ENCODE measurements around the gene LRP1.

LRP1 gene

DNA sequence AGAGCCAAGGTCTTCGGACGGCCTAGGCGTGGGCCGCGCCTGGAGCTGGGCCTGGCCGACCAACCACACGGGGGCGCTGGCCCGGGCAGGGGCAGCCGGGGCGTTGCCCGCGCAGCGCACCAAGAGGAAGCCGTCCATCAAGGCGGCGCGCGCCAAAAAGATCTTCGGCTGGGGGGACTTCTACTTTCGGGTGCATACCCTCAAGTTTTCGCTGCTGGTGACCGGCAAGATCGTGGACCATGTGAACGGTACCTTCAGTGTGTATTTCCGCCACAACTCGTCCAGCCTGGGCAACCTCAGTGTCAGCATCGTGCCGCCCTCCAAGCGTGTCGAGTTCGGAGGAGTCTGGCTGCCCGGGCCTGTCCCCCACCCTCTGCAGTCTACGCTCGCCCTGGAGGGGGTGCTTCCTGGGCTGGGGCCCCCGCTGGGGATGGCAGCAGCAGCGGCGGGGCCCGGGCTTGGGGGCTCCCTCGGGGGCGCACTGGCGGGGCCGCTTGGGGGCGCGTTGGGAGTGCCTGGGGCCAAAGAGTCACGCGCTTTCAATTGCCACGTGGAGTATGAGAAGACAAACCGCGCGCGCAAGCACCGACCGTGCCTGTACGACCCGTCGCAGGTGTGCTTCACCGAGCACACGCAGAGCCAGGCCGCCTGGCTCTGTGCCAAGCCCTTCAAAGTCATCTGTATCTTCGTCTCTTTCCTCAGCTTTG lies 96.8 kb downstream of the LRP1 start:
- Histone ChIP-seq H3K79me2 (ENCODE audit: low read length) (peaks cover 7% of the 10 kb centered on the region), H4K20me1 (ENCODE audit: insufficient read depth, low read length) (no peaks in the 10 kb centered on the region), H3K36me3 (replicated peaks; ENCODE audit: low read depth, low read length) (no peaks in the 10 kb centered on the region), H3K4me3 (ENCODE audit: low read length) (no peak overlapping the region), H3K4me2 (ENCODE audit: low read length) (no peak overlapping the region), H3K4me1 (ENCODE audit: low read length) (peaks cover 14% of the 10 kb centered on the region), H3K27me3 (ENCODE audit: low read depth, low read length) (peaks cover 20% of the 10 kb centered on the region), H3K9me3 (ENCODE audit: insufficient read depth, low read length) (no peaks in the 10 kb centered on the region), H3K9ac (ENCODE audit: low read length) (no peak overlapping the region), H3K27ac (ENCODE audit: low read length) (no peak overlapping the region), H2AFZ (ENCODE audit: low read depth, low read length) (no peak overlapping the region)
- TF ChIP-seq, protein P1, sequence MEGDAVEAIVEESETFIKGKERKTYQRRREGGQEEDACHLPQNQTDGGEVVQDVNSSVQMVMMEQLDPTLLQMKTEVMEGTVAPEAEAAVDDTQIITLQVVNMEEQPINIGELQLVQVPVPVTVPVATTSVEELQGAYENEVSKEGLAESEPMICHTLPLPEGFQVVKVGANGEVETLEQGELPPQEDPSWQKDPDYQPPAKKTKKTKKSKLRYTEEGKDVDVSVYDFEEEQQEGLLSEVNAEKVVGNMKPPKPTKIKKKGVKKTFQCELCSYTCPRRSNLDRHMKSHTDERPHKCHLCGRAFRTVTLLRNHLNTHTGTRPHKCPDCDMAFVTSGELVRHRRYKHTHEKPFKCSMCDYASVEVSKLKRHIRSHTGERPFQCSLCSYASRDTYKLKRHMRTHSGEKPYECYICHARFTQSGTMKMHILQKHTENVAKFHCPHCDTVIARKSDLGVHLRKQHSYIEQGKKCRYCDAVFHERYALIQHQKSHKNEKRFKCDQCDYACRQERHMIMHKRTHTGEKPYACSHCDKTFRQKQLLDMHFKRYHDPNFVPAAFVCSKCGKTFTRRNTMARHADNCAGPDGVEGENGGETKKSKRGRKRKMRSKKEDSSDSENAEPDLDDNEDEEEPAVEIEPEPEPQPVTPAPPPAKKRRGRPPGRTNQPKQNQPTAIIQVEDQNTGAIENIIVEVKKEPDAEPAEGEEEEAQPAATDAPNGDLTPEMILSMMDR (IDR thresholded peaks at IDR 0.05; ENCODE audit: low read depth, low read length): no peak
- TF ChIP-seq EZH2phosphoT487 (IDR thresholded peaks at IDR 0.05; ENCODE audit: low read depth): no peak

DNA sequence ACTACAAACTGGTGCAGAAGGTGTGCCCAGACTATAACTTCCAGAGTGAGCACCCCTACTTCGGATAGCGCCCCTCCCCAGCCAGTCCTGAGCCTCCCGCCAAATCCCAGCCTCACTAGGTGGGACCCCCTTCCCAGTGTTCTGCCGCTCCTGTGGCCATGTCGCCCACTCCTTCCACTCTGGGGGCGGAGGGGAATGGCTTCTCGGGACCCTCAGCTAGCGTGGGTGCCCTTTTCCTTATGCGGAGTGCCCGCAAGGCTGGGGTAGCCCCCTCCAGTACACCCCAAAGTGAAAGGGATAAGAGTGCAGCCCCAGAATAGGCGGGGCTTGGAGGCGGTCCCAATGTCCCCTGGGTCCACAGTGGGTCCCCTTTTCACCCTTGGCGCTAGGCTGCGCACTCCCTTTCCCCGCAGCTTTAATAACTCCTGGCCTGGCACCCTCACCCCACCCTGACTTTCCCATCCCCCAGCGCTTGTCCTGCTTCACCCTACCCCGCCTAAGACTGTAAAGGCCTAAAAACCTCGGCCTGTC lies 97.5 kb downstream of the LRP1 start:
- H3K27ac ChIP-seq (ENCODE audit: low read length): no peak overlapping the region
- H3K79me2 ChIP-seq (ENCODE audit: low read length): peaks cover 13% of the 10 kb centered on the region
- H3K9me3 ChIP-seq (ENCODE audit: insufficient read depth, low read length): no peaks in the 10 kb centered on the region
- H3K4me3 ChIP-seq (ENCODE audit: low read length): no peak overlapping the region
- peaks cover 5% of the 10 kb centered on the region for H4K20me1 ChIP-seq (ENCODE audit: insufficient read depth, low read length)
- TF ChIP-seq, protein P1 (IDR thresholded peaks at IDR 0.05; ENCODE audit: low read depth, low read length): no peak
- TF ChIP-seq EZH2phosphoT487 (IDR thresholded peaks at IDR 0.05; ENCODE audit: low read depth): no peak
- peaks cover 17% of the 10 kb centered on the region for H3K27me3 ChIP-seq (ENCODE audit: low read depth, low read length)
- H3K36me3 ChIP-seq (replicated peaks; ENCODE audit: low read depth, low read length): peaks cover 6% of the 10 kb centered on the region
- no peak overlapping the region for H2AFZ ChIP-seq (ENCODE audit: low read depth, low read length)
- H3K4me2 ChIP-seq (ENCODE audit: low read length): no peak overlapping the region
- H3K4me1 ChIP-seq (ENCODE audit: low read length): peaks cover 17% of the 10 kb centered on the region
- H3K9ac ChIP-seq (ENCODE audit: low read length): no peak overlapping the region

DNA sequence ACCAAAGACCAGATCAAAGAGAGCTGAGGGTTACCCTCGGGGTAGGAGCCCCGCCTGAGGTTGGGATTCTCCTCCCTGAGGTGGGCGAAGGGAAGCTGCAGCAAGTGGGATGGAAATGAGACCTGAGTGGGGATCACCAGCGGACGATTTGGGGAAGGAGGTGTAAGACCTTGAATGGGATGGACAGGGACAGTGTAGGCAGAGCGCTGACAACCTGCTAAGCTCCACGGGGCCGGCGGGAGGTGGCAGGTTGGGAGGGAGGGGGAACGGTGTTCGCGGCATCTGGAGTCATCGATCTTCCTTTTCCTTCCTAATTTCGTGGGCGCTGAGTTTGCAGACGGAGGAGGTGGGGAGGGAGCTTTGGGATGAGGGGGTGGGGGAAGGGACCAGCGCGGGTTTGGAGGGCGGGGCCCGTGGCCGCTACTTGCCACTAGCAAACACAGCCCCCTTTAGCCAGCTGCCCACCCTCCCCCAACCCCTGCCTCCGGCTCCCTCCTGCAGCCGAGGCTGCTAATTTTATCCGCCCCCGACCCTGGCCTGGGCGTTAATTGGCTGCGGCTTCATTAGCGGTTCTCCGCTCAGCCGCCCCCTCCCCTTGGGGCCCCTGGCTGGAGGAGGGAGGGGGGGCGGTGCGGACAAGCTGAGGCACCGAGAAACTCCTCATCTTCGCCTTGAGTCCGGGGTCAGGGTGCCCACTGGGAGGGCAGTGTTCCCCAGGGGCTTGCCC lies 98.5 kb downstream of the LRP1 start:
- Histone ChIP-seq H3K4me3 (ENCODE audit: low read length) (peak overlapping the region; percentile 62), H2AFZ (ENCODE audit: low read depth, low read length) (peak overlapping the region; percentile 55; the same call in 1 of the 2 replicates), H3K36me3 (replicated peaks; ENCODE audit: low read depth, low read length) (peaks cover 16% of the 10 kb centered on the region), H4K20me1 (ENCODE audit: insufficient read depth, low read length) (peaks cover 14% of the 10 kb centered on the region), H3K9ac (ENCODE audit: low read length) (no peak overlapping the region; the same call in 1 of the 2 replicates), H3K27me3 (ENCODE audit: low read depth, low read length) (peaks cover 7% of the 10 kb centered on the region), H3K9me3 (ENCODE audit: insufficient read depth, low read length) (no peaks in the 10 kb centered on the region), H3K27ac (ENCODE audit: low read length) (no peak overlapping the region), H3K4me1 (ENCODE audit: low read length) (peaks cover 23% of the 10 kb centered on the region), H3K4me2 (ENCODE audit: low read length) (peak overlapping the region; percentile 44), H3K79me2 (ENCODE audit: low read length) (peaks cover 23% of the 10 kb centered on the region)
- no peak for TF ChIP-seq EZH2phosphoT487 (IDR thresholded peaks at IDR 0.05; ENCODE audit: low read depth)
- TF ChIP-seq, protein P1 (IDR thresholded peaks at IDR 0.05; ENCODE audit: low read depth, low read length): no peak

All from OCI-LY3 (cell line).